Uterus (tissue), 2 donors: Measurements from ENCODE around the gene FAM120A.

Source experiments
- CTCF ChIP-seq, 4 experiments: fragments of 200-600 bp in 2 of 4; fragments of 450-650 bp in 2 of 4; sonication (generic) in 2 of 4; IDR thresholded peaks; one replicate each; pipeline ENCODE4 v1.5.1; 2016 to 2019; ENCODE audit warnings: antibody characterized with exemption in 4 of 4, mild to moderate bottlenecking in 2 of 4, moderate library complexity in 1 of 4
- POLR2A ChIP-seq, 2 donors: fragments of 450-650 bp; IDR thresholded peaks; one replicate each; pipeline ENCODE4 v1.6.1; 2016; ENCODE audit warnings: antibody characterized with exemption in 2 of 2, mild to moderate bottlenecking in 1 of 2, moderate library complexity in 1 of 2

DNA sequence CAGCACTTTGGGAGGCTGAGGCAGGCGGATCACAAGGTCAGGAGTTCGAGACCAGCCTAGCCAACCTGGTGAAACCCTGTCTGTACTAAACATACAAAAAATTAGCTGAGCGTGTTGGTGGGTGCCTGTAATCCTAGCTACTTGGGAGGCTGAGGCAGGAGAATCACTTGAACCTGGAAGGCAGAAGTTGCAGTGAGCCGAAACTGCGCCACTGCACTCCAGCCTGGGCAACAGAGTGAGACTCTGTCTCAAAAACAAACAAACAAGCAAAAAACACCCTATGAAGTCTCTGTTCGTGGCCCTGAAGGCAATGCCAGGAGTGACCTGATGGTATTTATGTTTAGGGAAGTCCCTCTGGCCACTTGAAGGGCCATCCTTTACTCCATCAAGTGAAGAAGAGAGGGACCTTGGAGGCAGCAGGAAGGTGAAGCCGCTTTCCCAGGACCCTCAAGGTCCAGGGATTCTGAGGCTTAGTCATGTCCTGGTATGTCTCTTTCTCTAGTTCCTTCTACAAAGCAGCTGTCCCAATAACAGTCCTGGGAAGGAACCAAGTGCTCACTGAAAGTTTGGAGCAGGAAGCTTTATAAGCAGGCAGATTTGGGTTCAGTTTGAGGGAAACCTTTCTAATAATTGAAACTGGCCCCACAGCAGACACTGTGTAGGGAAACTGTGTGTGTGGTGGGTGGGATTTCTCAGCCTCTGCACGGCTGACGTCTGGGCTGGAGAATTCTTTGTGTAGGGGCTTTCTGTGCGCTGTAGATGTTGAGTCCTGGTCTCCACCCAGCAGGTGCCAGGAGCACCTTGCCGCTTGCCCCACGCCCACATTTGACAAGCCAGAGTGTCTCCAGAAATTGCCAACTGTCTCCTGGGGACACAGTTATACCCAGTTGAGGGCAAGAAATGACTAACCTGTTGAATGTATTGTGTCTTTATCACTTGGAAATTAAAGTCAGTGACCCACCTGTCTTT is 137.4 kb downstream of the FAM120A start:
- TF ChIP-seq CTCF (IDR thresholded peaks at IDR 0.05): no peak
- TF ChIP-seq POLR2A (IDR thresholded peaks at IDR 0.05): no peak
